SK-N-SH (cell line): Measurements from ENCODE around the gene GPER1. TPM values are rescaled to one million over a fixed set of nuclear protein-coding genes. Genes with fewer than 3 reads are reported as not detected.

ENCODE experiments used
- CTCF ChIA-PET: fragments of 300-600, 350-600 bp; formaldehyde crosslinking; extraction: SDS; loops from one replicate; lab custom pipeline; 2021; lab: Yijun Ruan, JAX
- POLR2A ChIA-PET: fragments of 350-600 bp; sonication (Branson Sonifier 250); formaldehyde crosslinking; extraction: SDS; loops from one replicate; lab custom pipeline; 2020; ENCODE audit warnings: antibody characterized with exemption, inconsistent platforms; lab: Yijun Ruan, JAX
- DNase-seq: peaks from one replicate; pipeline ENCODE4 v3.0.0; 2012
- H2AFZ ChIP-seq: fragments of 200-600 bp; sonication (generic); 2 replicates; pipeline ENCODE4 v1.8.1; 2016; ENCODE audit warnings: antibody characterized with exemption, mild to moderate bottlenecking, low read depth
- H3F3A ChIP-seq: fragments of 200-600 bp; sonication (generic); replicated peaks from 2 replicates; pipeline ENCODE3; 2016; ENCODE audit warnings: antibody characterized with exemption, mild to moderate bottlenecking; ENCODE audit not compliant: insufficient read depth
- H3K27ac ChIP-seq, 2 experiments: fragments of 200-500 bp in 1 of 2; fragments of 200-600 bp in 1 of 2; sonication (Bioruptor generic) in 1 of 2; sonication (generic), shearing (Covaris generic) in 1 of 2; 2 replicates each; pipeline versions ENCODE4 v1.5.1 to v1.6.1; 2014 to 2016; ENCODE audit warnings: low read depth in 2 of 2, inconsistent platforms in 1 of 2, low read length in 1 of 2, mild to moderate bottlenecking in 1 of 2, mixed read lengths in 1 of 2
- H3K27me3 ChIP-seq: fragments of 200-600 bp; sonication (generic), shearing (Covaris generic); 2 replicates; pipeline ENCODE4 v1.6.1; 2016; ENCODE audit warnings: mixed run types; ENCODE audit not compliant: insufficient read depth
- H3K36me3 ChIP-seq, 2 experiments: fragments of 200-500 bp in 1 of 2; fragments of 200-600 bp in 1 of 2; sonication (Bioruptor generic) in 1 of 2; sonication (generic) in 1 of 2; replicated peaks in 1 of 2; 2 replicates each; pipeline versions ENCODE3 to v1.5.1; 2014 to 2016; ENCODE audit warnings: low read length in 1 of 2, mild to moderate bottlenecking in 1 of 2; ENCODE audit not compliant: insufficient read depth in 2 of 2, control insufficient read depth in 1 of 2
- H3K4me1 ChIP-seq, 2 experiments: fragments of 200-500 bp in 1 of 2; fragments of 200-600 bp in 1 of 2; sonication (Bioruptor generic) in 1 of 2; sonication (generic), shearing (Covaris generic) in 1 of 2; 2 replicates each; pipeline versions ENCODE4 v1.5.1 to v1.6.1; 2014 to 2016; ENCODE audit warnings: low read depth in 1 of 2, low read length in 1 of 2, mixed run types in 1 of 2; ENCODE audit not compliant: insufficient read depth in 2 of 2, control insufficient read depth in 1 of 2
- H3K4me2 ChIP-seq: fragments of 200-600 bp; sonication (generic), shearing (Covaris generic); 2 replicates; pipeline ENCODE4 v1.6.1; 2017; ENCODE audit warnings: mixed run types
- H3K4me3 ChIP-seq, 2 experiments: fragments of 200-500 bp in 1 of 2; fragments of 200-600 bp in 1 of 2; sonication (Bioruptor generic) in 1 of 2; sonication (generic), shearing (Covaris generic) in 1 of 2; 2 replicates each; pipeline versions ENCODE4 v1.5.1 to v1.8.1; 2014 to 2016; ENCODE audit warnings: low read depth in 2 of 2, inconsistent platforms in 1 of 2, low read length in 1 of 2, mild to moderate bottlenecking in 1 of 2, mixed read lengths in 1 of 2, moderate library complexity in 1 of 2
- H3K79me2 ChIP-seq: fragments of 200-600 bp; sonication (generic); 2 replicates; pipeline ENCODE4 v1.8.1; 2017; ENCODE audit warnings: mild to moderate bottlenecking; ENCODE audit not compliant: insufficient read depth
- H3K9ac ChIP-seq: fragments of 200-600 bp; sonication (generic); 2 replicates; pipeline ENCODE4 v1.6.1; 2017; ENCODE audit warnings: mixed run types
- H3K9me2 ChIP-seq: fragments of 200-600 bp; sonication (generic); 2 replicates; pipeline ENCODE4 v1.6.1; 2017; ENCODE audit warnings: mixed run types
- H3K9me3 ChIP-seq: fragments of 200-600 bp; sonication (generic); 2 replicates; pipeline ENCODE4 v1.6.1; 2017; ENCODE audit warnings: mixed run types, mild to moderate bottlenecking, moderate library complexity
- H4K20me1 ChIP-seq: fragments of 200-600 bp; sonication (generic); 2 replicates; pipeline ENCODE4 v1.6.1; 2017; ENCODE audit warnings: mild to moderate bottlenecking, mixed run types; ENCODE audit not compliant: insufficient read depth
- CTCF ChIP-seq: fragments of 200-600 bp; sonication (generic); IDR thresholded peaks from 2 replicates; pipeline ENCODE4 v1.6.1; 2017; ENCODE audit warnings: antibody characterized with exemption, mild to moderate bottlenecking, moderate library complexity
- EP300 ChIP-seq, 2 experiments: IDR thresholded peaks; 2 replicates each; pipeline versions ENCODE4 v1.4.0 to v1.6.1; 2012; ENCODE audit warnings: borderline replicate concordance in 1 of 2, low read depth in 1 of 2, low read length in 1 of 2
- FOXM1 ChIP-seq: IDR thresholded peaks from 2 replicates; pipeline ENCODE4 v1.4.0; 2012; ENCODE audit warnings: low read depth, mild to moderate bottlenecking
- GATA2 ChIP-seq: sonication (generic); formaldehyde crosslinking; IDR thresholded peaks from 2 replicates; pipeline ENCODE4 v1.5.0; 2020; ENCODE audit warnings: mild to moderate bottlenecking, missing genetic modification reagents
- MXI1 ChIP-seq: IDR thresholded peaks from 2 replicates; pipeline ENCODE4 v1.6.1; 2012; ENCODE audit warnings: mild to moderate bottlenecking, low read depth, low read length, improper control_type of control experiment
- NFIC ChIP-seq: IDR thresholded peaks from 2 replicates; pipeline ENCODE4 v1.4.0; 2012; ENCODE audit warnings: borderline replicate concordance
- NRF1 ChIP-seq: IDR thresholded peaks from 2 replicates; pipeline ENCODE4 v1.6.1; 2012; ENCODE audit warnings: low read depth, mild to moderate bottlenecking, low read length
- PBX3 ChIP-seq: IDR thresholded peaks from 2 replicates; pipeline ENCODE4; 2012
- POLR2AphosphoS5 ChIP-seq: IDR thresholded peaks from 2 replicates; pipeline ENCODE4 v1.6.1; 2012; ENCODE audit warnings: low read depth, low read length
- RAD21 ChIP-seq: IDR thresholded peaks from 2 replicates; pipeline ENCODE4 v1.6.1; 2012; ENCODE audit warnings: mild to moderate bottlenecking, low read length
- TCF12 ChIP-seq: IDR thresholded peaks from 2 replicates; pipeline ENCODE4 v1.4.0; 2012
- TEAD4 ChIP-seq: IDR thresholded peaks from 2 replicates; pipeline ENCODE4 v1.4.0; 2012; ENCODE audit warnings: mild to moderate bottlenecking, borderline replicate concordance; ENCODE audit not compliant: insufficient read depth
- USF1 ChIP-seq: IDR thresholded peaks from 2 replicates; pipeline ENCODE4 v1.4.0; 2012; ENCODE audit warnings: low read depth, borderline replicate concordance
- YY1 ChIP-seq: IDR thresholded peaks from 2 replicates; pipeline ENCODE4 v1.4.0; 2012; ENCODE audit warnings: low read depth, mild to moderate bottlenecking
- WGBS: methylation state at CpG from one replicate; pipeline ENCODE4 v1.1.6; 2017; ENCODE audit warnings: low lambda C conversion rate; 5-methylcytosine and 5-hydroxymethylcytosine counted together
- polyA plus RNA-seq, 3 experiments: library from polyadenylated mRNA; depleted of rRNA; stranded (reverse); fragments of >200 nt; gene quantifications; 2 replicates each; pipeline ENCODE4 v1.2.3, GENCODE V29; 2012

Gene GPER1
- polyA plus RNA-seq, 1 of the 3 experiments (the other 2 are of a cell fraction), result 6.4 TPM

GRCh38 chr7:1062296-1063294 is 25.3 kb upstream of the GPER1 start:
- H3K9ac ChIP-seq, result no peak overlapping the region
- H3K27ac ChIP-seq, result no peak overlapping the region
- 91% methylated on average over 33 of the region's 33 CpGs for WGBS
- H3K9me3 ChIP-seq, result no peaks in the 10 kb centered on the region
- TF ChIP-seq NFIC (no peak), YY1 (no peak), GATA2 (CRISPR knock-in tag) (no peak), RAD21 (no peak), EP300 (IDR thresholded peaks at IDR 0.05; ENCODE audit: borderline replicate concordance in 1 of 2, low read depth in 1 of 2, low read length in 1 of 2) (no peak), MXI1 (no peak), NRF1 (no peak)
- H4K20me1 ChIP-seq, result peaks cover 30% of the 10 kb centered on the region
- H3K79me2 ChIP-seq, result no peaks in the 10 kb centered on the region; the same call in 1 of the 2 replicates
- no peak for DNase-seq
- H3K4me1 ChIP-seq, result peaks cover 0 to 10% of the 10 kb centered on the region in 2 experiments; a peak in 1 of 4 replicates
- H3K4me3 ChIP-seq, result no peak overlapping the region
- H3F3A ChIP-seq, result no peaks in the 10 kb centered on the region
- CTCF ChIA-PET, result interaction anchor here (1.2 to 27.8 kb wide), 3 partner anchors 13 to 67 kb away, joined by 3 to 756 read pairs (median 3); no protein-coding TSS in a partner anchor
- H3K27me3 ChIP-seq, result no peaks in the 10 kb centered on the region
- H3K4me2 ChIP-seq, result no peak overlapping the region
- H3K9me2 ChIP-seq, result no peaks in the 10 kb centered on the region
- POLR2A ChIA-PET, result no interaction called here
- no peak overlapping the region for H2AFZ ChIP-seq
- peaks cover 0 to under 1% of the 10 kb centered on the region in 2 experiments for H3K36me3 ChIP-seq

GRCh38 chr7:1063361-1063760 is 24.6 kb upstream of the GPER1 start:
- Histone ChIP-seq H3K27ac (no peak overlapping the region), H2AFZ (no peak overlapping the region), H3K27me3 (no peaks in the 10 kb centered on the region), H3K9ac (no peak overlapping the region), H4K20me1 (peaks cover 30% of the 10 kb centered on the region), H3F3A (no peaks in the 10 kb centered on the region), H3K4me1 (peaks cover 0 to 9% of the 10 kb centered on the region in 2 experiments; a peak in 1 of 4 replicates), H3K36me3 (no peaks in the 10 kb centered on the region), H3K9me3 (no peaks in the 10 kb centered on the region), H3K4me2 (no peak overlapping the region), H3K9me2 (no peaks in the 10 kb centered on the region), H3K79me2 (no peaks in the 10 kb centered on the region; the same call in 1 of the 2 replicates), H3K4me3 (no peak overlapping the region)
- TF ChIP-seq FOXM1, result no peak
- TF ChIP-seq TEAD4, result no peak
- TF ChIP-seq CTCF, result no peak
- no peak for TF ChIP-seq NRF1
- no peak for TF ChIP-seq USF1
- no peak for TF ChIP-seq TCF12
- TF ChIP-seq POLR2AphosphoS5, result no peak
- no peak for TF ChIP-seq EP300 (IDR thresholded peaks at IDR 0.05; ENCODE audit: borderline replicate concordance in 1 of 2, low read depth in 1 of 2, low read length in 1 of 2)
- TF ChIP-seq PBX3, result no peak
- WGBS, result 94% methylated on average over 21 of the region's 21 CpGs
- ChIA-PET POLR2A (no interaction called here), CTCF (interaction anchor here (3.7 to 27.8 kb wide), 2 partner anchors 35 to 68 kb away, joined by 46 to 756 read pairs; no protein-coding TSS in a partner anchor)
- no peak for DNase-seq
